ENCODE results near the gene PLD1.
"Not testable (repeated sequence)": the region's sequence is repeated elsewhere in the genome, so short reads cannot be mapped to it uniquely, and the experiment has no call there.

PLD1 gene

DNA sequence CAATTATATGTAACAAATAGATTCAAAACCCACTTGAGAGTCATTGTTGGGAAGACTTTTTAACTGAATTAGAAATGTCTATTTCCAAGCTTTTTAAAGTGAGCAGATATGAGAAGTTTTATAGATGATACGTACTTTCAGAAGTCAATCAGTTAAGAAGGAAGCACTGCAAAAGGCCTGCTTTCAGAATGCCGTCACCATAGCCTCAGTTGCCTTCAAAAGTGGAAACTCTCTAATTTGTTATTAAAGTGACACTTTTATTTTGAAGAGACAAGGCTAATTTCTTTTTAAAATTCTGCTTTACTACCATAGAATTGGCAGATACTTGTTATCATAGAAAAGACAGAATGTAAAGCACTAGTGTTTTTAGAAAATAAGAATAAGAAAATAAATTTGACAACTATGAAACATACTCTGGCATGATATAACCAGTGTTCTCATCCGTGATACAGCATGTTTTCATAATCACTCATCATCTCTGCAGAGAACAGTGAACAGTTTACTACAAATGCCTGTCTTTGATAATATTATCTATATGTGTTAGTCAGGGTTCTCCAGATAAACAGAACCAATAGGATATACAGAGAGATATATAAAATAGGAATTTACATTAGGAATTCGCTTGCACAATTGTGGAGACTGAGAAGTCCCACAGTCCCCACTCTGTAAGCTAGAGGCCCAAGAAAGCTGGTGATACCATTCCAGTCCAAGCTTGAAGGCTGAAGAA, 7.0 kb upstream of the PLD1 start:
- no peak for DNase-seq

DNA sequence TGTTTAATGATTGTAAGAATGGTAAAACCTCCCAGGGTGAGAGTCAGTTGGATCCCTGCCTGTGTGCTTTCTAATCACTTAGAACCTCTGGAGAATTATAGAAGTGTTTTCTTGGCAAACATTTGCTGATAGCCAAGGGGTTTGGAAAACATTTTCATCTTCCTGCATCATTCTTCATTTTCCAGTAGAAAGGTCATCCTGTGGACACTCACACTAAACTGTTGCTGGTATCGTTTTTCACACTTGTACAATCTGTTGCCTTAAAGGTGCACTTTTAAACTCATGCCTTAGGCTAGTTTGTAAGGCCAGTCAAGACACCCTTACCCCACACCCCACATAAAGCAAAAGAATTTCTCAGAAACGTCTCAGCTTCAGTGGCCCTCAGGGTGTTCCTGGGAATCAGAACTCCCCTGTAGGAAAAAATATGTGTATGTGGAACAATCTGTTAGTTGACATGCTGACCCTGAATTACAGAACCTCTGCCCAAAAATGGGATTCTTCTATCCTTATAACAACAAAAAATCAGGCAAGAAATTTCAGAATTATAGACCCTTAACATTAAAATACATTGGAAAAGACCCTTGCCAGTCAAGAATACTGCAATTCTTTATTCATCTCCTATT, 5.8 kb upstream of the PLD1 start:
- no peak for DNase-seq

DNA sequence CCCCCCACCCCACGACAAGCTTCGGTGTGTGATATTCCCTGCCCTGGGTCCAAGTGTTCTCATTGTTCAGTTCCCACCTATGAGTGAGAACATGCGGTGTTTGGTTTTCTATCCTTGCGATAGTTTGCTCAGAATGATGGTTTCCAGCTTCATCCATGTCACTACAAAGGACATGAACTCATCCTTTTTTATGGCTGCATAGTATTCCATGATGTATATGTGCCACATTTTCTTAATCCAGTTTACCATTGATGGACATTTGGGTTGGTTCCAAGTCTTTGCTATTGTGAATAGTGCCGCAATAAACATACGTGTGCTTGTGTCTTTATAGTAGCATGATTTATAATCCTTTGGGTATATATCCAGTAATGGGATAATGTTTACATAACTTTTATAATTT, 4.4 kb upstream of the PLD1 start:
- not testable (repeated sequence) for DNase-seq

DNA sequence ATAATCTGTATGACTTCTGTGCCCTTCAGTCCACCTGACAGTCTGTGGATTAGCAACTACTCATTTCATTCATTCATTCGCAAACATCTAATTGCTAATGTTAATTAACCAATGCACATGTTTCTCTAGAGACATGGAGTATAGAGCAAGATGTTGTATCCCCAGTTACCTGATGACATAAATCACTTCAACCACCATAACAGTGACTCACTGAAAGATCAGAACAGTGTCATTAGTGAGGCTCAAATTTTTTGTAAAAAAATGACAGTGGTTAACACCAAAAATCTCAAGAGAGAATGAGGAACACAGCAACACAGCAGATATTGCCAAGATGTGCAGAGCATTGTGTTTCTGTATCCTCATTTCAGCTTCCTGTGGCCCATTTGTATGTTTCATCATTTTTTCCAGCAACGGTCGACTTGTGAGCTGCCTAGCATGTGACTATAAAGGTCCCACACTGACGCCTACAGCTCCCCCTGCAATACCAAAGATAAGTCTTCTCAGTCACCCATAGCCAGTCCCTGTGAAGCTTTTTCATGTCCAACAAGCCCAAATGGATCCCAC, 3.7 kb upstream of the PLD1 start:
- no peak for DNase-seq

DNA sequence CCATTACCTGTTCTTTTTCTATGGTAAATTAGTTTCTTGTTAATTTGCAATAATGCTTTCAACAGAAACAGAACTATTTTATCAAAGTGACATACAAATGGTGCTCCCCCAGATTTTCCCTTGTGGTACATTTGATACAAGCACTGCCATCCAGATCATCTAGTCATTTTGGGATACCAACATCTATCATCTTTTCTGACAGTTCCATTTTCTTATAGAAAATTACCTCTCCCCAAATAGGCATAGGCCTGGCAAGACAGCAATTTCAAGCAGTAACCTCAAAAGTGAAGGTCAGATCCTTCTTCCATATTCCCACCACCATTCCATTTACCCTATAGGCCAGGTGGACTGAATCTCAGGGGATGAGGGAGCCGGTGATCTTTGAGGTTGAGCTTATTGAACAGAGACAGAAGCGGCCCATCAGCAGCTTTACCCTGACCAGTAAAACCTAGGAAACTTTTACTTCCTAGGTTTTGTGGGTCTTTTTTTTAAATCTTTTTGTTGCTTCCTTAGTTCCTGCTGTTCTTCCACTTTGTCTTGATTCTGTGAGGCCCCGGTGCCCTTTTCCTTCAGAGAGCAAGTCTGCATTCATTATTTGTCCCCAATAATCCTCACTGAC, 3.1 kb upstream of the PLD1 start:
- no peak for DNase-seq

DNA sequence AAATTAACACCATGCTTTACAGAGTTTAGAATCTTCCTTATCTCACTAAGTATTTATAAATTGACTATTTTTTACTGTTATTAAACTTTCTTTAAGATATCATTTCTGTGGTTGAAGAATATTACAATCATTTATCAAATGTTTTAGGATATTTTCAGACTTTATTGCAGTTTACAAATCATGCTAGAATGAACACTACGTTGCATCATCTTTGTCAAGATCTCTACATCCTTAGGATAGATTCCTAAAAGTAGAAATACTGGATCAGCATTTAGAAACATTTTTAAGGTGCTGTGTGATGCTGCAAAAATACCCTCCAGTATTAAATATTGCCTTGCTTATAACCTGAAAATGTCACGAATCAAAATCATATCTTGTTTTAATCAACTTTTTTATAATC, 2.5 kb upstream of the PLD1 start:
- no peak for DNase-seq

DNA sequence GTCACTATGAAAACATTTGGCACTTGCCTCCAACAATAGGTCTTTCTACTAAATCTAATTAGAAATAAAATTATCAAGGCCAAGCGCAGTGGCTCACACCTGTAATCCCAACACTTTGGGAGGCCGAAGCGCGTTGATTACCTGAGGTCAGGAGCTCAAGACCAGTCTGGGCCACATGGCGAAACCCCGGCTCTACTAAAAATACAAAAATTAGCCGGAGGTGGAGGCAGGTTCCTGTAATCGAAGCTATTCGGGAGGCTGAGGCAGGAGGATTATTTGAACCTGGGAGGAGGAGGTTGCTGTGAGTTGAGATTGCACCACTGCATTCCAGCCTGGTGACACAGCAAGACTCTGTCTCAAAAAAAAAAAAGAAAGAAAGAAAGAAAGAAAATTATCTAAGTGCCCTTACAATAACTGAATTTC, 1.6 kb upstream of the PLD1 start:
- DNase-seq = no peak

DNA sequence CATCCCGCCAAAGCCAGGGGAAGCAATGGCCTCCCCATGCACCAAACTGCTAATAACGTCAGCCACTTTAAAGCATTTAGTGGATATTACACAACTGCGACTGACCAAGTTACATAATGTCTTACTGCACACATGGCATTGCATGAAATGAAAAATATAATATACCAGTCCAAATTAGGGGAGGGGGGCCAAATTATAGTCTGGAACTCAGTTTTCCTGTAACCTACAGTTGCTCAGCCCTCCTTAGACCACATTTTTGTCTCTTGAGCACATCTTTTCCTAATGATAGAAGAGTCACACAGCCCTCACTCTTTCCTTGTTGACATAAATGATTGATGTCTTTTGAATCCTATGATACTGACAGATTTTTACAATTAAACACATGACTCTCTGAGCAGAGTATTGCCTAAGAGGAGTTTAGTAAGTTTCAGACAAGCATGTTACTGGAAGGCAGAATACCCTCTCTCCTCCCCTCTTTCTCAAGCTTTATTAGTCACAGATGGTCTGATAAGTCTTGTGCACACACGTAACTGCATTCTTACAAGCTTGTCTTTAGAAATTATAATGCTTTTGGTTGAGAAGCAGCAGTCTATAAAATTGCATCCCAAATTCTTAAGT, 1.1 kb upstream of the PLD1 start:
- DNase-seq = no peak

DNA sequence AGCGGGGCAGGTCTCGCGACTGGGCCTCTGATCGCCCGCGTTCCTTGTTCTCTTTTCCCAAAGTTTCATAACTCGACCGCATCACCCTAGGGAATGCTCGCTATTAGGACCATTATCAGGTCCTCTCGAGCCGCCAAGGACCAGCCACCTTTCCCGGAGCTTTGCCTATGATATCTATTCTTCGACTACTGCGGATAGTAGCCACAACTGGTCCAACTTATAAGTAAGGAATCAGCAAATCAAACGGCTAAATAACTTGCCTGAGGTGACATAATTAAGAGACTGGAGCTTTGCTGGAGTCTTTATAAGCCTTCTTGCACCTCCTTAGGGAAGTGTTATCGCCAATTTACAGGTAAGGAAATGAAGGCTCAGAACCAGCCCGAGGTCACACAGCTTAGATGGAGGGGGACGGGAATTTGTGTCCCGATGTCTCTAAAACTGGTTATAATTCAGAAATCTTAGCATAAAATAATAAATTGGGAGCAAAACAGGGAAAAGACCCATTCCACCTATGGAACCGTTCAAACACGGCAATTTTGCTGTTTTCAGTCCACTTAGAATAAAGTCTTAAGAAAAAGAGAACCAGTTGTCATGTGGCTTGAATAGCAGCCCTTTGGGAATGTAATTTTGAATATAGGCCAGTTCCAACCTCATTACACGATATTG, 479 bp upstream of the PLD1 start:
- DNase-seq = no peak

DNA sequence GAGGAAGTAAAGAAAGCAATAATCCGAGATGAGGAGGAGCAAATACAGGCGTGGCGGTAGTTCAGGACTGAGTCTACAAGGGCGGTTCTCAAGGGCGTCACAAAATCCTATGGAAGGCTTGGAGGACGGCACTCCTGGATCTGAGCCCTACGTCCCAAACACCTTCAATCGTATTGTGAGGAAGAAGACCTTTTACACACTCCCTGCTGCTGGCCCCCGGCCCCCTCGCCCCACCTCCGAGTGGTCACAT, 747 bp downstream of the PLD1 start:
- no peak for DNase-seq

DNA sequence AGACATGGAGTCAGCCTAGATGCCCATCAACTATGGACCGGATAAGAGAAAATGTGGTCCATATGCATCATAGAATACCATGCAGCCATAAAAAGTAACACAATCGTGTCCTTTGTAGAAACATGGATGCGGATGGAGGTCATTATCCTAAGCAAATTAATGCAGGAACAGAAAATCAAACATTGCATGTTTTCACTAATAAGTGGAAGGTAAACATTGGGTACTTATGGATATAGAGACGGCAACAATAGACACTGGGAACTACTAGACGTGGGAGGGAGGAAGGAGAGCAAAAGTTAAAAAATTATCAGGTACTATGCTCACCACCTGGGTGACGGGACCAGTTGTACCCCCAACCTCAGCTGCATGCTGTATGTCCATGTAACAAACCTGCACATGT, 2.5 kb downstream of the PLD1 start:
- DNase-seq = no peak

DNA sequence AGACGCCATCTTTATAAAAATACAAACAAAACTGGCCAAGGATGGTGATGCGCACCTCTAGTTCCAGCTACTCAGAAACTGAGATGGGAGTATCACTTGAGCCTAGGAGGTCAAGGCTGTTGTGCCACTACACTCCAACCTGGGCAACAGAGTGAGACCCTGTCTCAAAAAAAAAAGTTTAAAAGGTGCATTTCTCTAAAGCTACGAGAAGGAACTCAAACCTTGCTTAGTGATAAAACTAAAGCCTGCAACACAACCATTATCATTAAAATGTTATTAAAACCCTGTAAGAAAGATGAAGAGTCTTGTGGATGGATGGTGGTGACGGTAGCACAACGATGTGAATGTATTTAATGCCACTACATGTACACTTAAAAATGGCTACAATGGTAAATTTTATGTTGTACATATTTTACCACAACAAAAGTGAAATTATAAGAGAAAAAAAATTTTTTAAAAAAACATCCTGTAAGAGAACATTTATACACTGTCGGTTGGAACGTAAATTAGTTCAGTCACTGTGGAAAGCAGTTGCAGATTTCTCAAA, 3.1 kb downstream of the PLD1 start:
- no peak for DNase-seq

DNA sequence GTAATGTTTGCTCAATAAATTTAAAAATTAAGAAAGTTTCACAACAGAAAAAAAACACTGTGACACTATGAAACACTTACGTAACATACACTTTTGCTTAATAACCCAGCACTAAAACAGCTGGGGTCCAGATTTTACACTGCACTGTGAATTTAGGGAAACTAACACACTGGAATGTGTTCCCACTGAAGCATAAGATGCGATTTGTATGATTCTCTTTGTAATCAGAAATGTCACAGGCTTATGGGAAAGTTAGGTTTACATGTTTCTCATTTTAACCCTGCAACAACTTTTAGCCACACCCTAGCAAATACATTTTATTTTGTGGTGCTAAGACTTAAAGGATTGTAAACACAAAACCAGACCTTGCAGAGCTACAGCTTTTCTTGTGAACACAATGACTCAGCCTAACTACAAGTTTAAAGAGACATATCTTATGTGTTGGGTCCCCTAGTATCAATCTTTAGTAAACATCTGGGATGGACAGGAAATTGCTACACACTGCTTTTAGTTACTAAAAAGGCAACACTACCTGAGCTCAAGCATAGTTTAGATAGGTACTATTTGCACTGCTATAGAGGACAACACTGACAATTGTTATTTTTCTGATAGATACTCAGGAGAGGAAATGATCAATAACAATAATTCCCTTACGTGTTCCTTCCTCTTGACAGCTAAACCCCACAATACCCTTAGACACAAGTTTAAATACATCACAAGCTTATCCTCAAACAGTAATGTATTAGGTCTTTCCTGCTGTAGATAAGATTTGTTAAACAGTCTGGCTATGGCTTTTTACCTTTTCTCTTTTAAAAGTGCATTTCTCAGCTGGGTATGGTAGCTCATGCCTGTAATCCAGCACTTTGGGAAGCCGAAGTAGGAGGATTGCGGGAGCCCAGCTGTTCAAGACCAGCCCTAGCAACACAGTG, 3.8 kb downstream of the PLD1 start:
- DNase-seq = no peak

DNA sequence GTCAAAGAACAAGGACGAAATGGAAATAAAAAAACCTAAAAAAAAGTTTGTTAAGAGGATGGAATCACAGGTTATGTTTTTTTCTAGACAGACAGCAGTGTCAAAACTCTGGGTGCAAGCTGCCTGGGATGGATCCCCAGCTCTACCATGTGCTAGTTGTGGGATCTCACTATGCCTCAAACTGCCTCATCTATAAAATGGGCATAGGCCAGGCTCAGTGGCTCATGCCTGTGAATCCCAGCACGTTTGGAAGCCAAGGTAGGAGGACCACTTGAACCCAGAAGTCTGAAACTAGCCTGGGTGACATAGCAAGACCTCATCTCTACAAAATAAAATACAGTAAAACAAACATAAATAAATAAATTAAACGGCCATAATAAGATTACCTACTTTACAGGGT, 4.6 kb downstream of the PLD1 start:
- no peak for DNase-seq

DNA sequence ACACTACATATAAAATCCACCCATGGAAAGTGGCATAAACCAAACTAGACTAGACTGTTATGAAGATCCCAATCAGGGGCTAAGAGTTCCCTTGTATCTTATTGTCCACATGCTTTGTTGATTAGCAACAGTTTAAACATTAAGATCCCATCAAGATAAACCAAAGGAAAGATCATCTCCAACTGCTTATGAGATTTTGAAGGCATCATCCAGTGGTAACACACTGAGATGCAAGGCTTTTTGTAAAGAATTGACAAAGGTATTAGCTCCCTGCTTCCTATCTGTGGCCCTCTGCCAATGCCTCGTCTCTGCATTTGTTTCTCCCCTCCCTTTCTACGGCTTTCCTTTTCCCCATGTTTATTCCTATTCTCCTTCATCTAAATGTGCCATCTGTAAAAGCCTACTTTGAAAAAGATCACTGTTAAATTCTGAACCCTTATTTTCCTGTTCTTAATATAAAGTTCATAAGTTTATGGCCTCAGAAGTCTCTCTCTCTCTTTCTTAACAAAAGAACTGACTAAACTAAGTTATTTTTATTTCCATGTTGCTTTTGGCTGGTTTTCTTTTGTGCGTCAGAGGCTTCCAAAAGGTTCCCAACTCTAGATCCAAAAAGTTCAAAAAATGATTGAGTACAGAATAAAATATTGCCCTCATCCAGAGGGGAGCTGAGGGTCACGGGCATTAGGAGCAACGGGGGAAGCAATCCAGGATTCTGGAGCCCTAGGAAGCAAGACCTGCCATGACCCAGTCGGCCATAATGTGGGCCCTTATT, 5.5 kb downstream of the PLD1 start:
- no peak for DNase-seq

DNA sequence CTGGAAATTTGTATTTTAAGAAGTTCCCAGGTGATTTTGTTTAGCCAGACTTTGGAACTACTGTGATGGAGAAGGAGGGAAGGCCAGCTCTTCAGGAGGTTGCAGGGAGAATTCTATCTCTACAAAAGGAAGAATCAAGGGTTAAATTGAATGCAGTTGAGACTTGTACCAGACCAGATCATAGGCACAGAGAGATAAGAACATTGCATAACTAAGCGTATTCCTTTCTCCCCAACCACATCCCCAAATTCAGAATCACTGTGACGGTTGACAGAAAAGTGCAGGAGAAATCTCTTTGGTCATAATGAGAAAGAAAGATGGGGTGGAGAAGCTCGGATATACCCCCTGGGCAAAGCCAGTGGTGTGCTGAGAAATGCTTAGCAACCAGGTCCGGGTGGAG, 7.2 kb downstream of the PLD1 start:
- DNase-seq = no peak

DNA sequence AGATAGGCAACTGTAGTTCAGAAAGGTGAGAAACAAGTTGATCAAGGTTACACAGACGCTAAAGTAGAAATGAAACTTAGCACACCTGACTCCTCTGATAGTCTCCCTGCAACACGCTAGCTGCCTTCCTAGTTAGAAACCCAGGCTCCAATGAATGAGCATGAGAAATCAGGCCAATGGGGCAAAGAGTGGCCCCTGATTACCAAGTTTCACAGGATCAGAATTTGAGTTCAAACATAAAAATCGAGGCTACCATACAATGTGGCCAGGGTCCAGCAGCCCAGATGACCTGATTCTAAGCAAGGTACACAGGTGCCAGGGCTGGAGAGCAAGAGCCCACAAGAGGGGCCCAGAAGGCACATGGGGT, 7.7 kb downstream of the PLD1 start:
- DNase-seq = no peak

DNA sequence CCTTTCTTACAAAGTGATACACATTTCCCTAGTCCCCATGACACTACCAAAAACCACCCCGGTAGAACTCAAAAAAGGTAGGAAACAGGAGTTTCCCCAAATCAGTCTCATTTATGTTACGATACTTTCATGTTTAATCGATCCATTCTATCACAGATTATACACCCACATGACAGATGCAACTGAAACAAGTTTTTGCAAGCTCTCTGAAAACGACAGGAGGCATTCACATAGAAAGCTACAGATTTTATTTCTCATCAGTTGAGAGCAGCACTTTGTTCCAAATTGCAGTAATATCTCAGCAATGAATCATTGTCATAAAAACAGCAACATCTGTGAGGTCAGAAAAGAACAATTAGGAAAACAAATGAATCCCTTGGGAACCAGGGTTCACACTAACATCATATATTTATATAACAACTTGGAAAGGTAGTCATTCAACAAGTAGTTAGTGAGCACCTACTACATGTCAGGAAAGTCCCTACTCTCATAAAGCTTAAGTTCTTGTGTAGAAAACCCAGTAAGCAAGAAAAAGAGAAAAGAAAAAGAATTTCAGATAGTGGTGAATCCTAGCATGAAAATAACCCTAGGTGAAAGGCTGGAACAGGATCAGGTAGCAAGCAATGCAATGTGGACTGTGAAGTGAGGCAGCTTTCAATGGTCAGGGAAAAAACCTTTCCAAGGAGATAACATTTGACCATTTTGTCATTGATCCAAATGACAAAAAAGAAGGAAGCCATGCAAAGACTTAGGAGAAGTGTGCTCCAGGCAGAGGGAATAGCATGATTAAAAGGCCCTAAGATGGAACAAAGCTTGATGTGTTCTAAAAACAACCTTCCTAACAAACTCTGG, 8.3 kb downstream of the PLD1 start:
- DNase-seq = no peak

DNA sequence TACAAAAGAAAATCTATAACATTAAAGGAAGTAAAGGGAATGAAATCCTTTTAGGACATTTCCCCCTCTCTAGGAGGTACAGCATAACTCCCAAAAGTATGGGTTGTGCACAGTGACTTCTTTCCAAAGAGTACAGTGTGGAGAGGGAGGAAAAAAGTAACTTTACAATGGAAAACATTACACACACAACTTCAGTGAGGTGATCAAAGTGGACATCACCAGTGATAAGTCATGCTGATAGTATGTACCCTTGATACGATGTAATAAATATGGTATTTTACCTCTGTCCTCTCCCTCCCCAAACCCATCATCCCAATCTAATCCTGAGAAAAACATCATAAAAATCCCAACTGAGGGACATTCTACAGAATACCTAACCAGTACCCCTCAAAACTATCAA, 10.8 kb downstream of the PLD1 start:
- DNase-seq = no peak

Data from hypothalamus (tissue), 51 donors.